Heart left ventricle (tissue), 13 donors: ENCODE data around the gene EP400.

Experiments
- CTCF ChIP-seq, 12 donors: fragments of 200-600 bp; sonication (generic) in 4 of 12; IDR thresholded peaks; one replicate each; pipeline versions ENCODE4 v1.5.0 to v1.8.0; 2018 to 2022; ENCODE audit warnings: antibody characterized with exemption in 12 of 12, mild to moderate bottlenecking in 5 of 12
- POLR2A ChIP-seq, 2 donors: fragments of 450-650 bp; IDR thresholded peaks; one replicate each; pipeline ENCODE4 v1.6.1; 2017; ENCODE audit warnings: antibody characterized with exemption in 2 of 2, mild to moderate bottlenecking in 2 of 2, moderate library complexity in 2 of 2
- donor health status: ischemic (EF 13 %, LVEDD 7.1; RV severe dilation, severe dysfunction).
- donor health status: DM: no; HTN: yes; CAD: no.
- donor health status: DM: no; HTN: no; CAD: no.
- donor health status: ischemic (EF 25% LVEDD 6.9; RV normal size, moderate dysfunction).
- donor health status: ischemic (EF 25% LVEDD 5.7; RV mildly dilated, moderate dysfunction).
- donor health status: ischemic (EF 35%, LVEDD 5.7; RV mildly dilated, moderate dysfunction).
- donor health status: nonischemic (EF 11% LVEDD 7.7; RV severe dilation, severe dysfunction).
- donor health status: DM: yes; HTN: yes; CAD: no.
- donor health status: PGD.
- donor health status: ischemic (EF 29% LVEDD 5.4; RV normal size, mild dysfunction).
- donor health status: nonischemic (EF 23%, LVEDD 6.1; RV moderate dilation, normal function).

- TF ChIP-seq CTCF (IDR thresholded peaks at IDR 0.05) (no peak), POLR2A (IDR thresholded peaks at IDR 0.05) (no peak)
These were observed 165.8 kb downstream of the EP400 start for GRCh38 chr12:132115500-132115899.
